Measurements from ENCODE around the gene EVPL. TPM values are rescaled to one million over a fixed set of nuclear protein-coding genes. Genes with fewer than 3 reads are reported as not detected.

EVPL gene
- total and polyA plus RNA-seq, 2 of the 13 experiments (the other 11 are each of a cell fraction or from before 2014, with no cell fraction given), result 2.1 to 8.2 TPM

- TF ChIP-seq ZBTB40 (IDR thresholded peaks at IDR 0.05), result no peak
- TF ChIP-seq ZBTB40 (CRISPR knock-in tag; IDR thresholded peaks at IDR 0.05), result no peak
- TF ChIP-seq KLF16 (CRISPR knock-in tag; IDR thresholded peaks at IDR 0.05), result 0 out of 4 replicates have a peak, but pooled peaks of 1 of the 2 experiments have one; percentile 29
- TF ChIP-seq EZH2 (conservative IDR thresholded peaks at IDR 0.05; ENCODE audit: low read depth, low read length), result no peak
- 0 out of 2 replicates have a peak, but pooled peaks have one; percentile 27 for TF ChIP-seq CTCF (CRISPR knock-in tag; IDR thresholded peaks at IDR 0.05)
- TF ChIP-seq RERE (CRISPR knock-in tag; IDR thresholded peaks at IDR 0.05; ENCODE audit: low read depth), result no peak
- peak; percentile 39; the same call in 1 of the 2 replicates for TF ChIP-seq RCOR2 (CRISPR knock-in tag; IDR thresholded peaks at IDR 0.05)
- 0 out of 2 replicates have a peak, but pooled peaks have one; percentile 31 for TF ChIP-seq ZNF546 (CRISPR knock-in tag; conservative IDR thresholded peaks at IDR 0.05)
- TF ChIP-seq, protein P1, sequence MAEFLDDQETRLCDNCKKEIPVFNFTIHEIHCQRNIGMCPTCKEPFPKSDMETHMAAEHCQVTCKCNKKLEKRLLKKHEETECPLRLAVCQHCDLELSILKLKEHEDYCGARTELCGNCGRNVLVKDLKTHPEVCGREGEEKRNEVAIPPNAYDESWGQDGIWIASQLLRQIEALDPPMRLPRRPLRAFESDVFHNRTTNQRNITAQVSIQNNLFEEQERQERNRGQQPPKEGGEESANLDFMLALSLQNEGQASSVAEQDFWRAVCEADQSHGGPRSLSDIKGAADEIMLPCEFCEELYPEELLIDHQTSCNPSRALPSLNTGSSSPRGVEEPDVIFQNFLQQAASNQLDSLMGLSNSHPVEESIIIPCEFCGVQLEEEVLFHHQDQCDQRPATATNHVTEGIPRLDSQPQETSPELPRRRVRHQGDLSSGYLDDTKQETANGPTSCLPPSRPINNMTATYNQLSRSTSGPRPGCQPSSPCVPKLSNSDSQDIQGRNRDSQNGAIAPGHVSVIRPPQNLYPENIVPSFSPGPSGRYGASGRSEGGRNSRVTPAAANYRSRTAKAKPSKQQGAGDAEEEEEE (CRISPR knock-in tag; IDR thresholded peaks at IDR 0.05; ENCODE audit: borderline replicate concordance), result no peak
- peak; percentile 31; the same call in 1 of the 2 replicates for TF ChIP-seq HOXA3 (CRISPR knock-in tag; IDR thresholded peaks at IDR 0.05)
Observed at GRCh38 chr17:75995385-75995925, 31.7 kb downstream of the EVPL start (continued).

All from HepG2 (cell line).